Measurements from ENCODE around the gene UQCR11. TPM values are rescaled to one million over a fixed set of nuclear protein-coding genes. Genes with fewer than 3 reads are reported as not detected.

The UQCR11 gene
- total and polyA plus RNA-seq, 2 of the 4 experiments (the other 2 are of a cell fraction) = 29.2 to 177 TPM

DNA sequence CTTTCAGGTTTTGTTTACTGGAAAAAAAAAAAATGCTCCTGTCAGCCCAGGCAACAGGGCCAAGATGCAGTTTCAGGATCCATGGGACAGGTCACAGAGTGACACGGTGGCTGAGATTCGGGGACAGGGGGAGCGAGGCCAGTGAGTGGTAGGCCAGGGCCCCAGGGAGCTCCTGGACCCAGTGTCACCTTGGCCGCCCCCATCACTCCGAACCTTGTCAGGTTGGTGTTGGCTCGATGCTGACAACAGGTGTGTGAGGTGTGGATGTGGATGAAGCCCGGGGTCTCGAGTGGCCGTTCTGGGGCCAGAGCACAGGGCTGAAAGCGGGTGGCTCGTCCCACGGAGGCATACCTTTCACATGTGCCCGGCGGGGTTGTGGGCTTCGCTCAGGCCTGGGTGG, 6.1 kb upstream of the UQCR11 start:
- H4K20me1 ChIP-seq (ENCODE audit: insufficient read depth, low read length) = no peaks in the 10 kb centered on the region; the same call in 1 of the 2 replicates
- H3K27me3 ChIP-seq (ENCODE audit: control insufficient read depth, insufficient read depth, low read length) = no peaks in the 10 kb centered on the region
- in situ Hi-C loops (cut with MboI; ENCODE audit: low sequenced_read_pairs) = no loop called here
- H2AFZ ChIP-seq (replicated peaks; ENCODE audit: low read length, poor library complexity) = peak overlapping the region; percentile 48
- no peak overlapping the region for H4K5ac ChIP-seq (ENCODE audit: low read depth, low read length)
- TF ChIP-seq RFX5 (IDR thresholded peaks at IDR 0.05; ENCODE audit: low read depth, low read length) (no peak), RAD21 (IDR thresholded peaks at IDR 0.05; ENCODE audit: low read length) (no peak), BHLHE40 (IDR thresholded peaks at IDR 0.05; ENCODE audit: low read depth, low read length) (no peak), POLR2A (IDR thresholded peaks at IDR 0.05; ENCODE audit: low read depth, low read length) (no peak), SMC3 (IDR thresholded peaks at IDR 0.05; ENCODE audit: low read depth, low read length) (no peak), CEBPB (IDR thresholded peaks at IDR 0.05; ENCODE audit: low read depth, low read length) (no peak), MXI1 (IDR thresholded peaks at IDR 0.05; ENCODE audit: borderline replicate concordance, low read depth, low read length) (no peak), FOS (IDR thresholded peaks at IDR 0.05; ENCODE audit: low read depth, low read length) (no peak), MAZ (IDR thresholded peaks at IDR 0.05; ENCODE audit: borderline replicate concordance, low read depth, low read length) (no peak), CHD1 (IDR thresholded peaks at IDR 0.05; ENCODE audit: low read depth, low read length) (no peak), RCOR1 (IDR thresholded peaks at IDR 0.05; ENCODE audit: insufficient replicate concordance, low read length) (no peak), NFE2L2 (IDR thresholded peaks at IDR 0.05; ENCODE audit: low read depth, low read length) (no peak), MAFK (IDR thresholded peaks at IDR 0.05; ENCODE audit: low read depth, low read length) (no peak)
- TF ChIP-seq, protein P1, sequence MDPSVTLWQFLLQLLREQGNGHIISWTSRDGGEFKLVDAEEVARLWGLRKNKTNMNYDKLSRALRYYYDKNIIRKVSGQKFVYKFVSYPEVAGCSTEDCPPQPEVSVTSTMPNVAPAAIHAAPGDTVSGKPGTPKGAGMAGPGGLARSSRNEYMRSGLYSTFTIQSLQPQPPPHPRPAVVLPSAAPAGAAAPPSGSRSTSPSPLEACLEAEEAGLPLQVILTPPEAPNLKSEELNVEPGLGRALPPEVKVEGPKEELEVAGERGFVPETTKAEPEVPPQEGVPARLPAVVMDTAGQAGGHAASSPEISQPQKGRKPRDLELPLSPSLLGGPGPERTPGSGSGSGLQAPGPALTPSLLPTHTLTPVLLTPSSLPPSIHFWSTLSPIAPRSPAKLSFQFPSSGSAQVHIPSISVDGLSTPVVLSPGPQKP (IDR thresholded peaks at IDR 0.05; ENCODE audit: borderline replicate concordance, low read depth, low read length) = no peak
- TF ChIP-seq, protein P2, sequence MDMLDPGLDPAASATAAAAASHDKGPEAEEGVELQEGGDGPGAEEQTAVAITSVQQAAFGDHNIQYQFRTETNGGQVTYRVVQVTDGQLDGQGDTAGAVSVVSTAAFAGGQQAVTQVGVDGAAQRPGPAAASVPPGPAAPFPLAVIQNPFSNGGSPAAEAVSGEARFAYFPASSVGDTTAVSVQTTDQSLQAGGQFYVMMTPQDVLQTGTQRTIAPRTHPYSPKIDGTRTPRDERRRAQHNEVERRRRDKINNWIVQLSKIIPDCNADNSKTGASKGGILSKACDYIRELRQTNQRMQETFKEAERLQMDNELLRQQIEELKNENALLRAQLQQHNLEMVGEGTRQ (IDR thresholded peaks at IDR 0.05; ENCODE audit: low read depth, low read length) = no peak
- TF ChIP-seq, protein P3, sequence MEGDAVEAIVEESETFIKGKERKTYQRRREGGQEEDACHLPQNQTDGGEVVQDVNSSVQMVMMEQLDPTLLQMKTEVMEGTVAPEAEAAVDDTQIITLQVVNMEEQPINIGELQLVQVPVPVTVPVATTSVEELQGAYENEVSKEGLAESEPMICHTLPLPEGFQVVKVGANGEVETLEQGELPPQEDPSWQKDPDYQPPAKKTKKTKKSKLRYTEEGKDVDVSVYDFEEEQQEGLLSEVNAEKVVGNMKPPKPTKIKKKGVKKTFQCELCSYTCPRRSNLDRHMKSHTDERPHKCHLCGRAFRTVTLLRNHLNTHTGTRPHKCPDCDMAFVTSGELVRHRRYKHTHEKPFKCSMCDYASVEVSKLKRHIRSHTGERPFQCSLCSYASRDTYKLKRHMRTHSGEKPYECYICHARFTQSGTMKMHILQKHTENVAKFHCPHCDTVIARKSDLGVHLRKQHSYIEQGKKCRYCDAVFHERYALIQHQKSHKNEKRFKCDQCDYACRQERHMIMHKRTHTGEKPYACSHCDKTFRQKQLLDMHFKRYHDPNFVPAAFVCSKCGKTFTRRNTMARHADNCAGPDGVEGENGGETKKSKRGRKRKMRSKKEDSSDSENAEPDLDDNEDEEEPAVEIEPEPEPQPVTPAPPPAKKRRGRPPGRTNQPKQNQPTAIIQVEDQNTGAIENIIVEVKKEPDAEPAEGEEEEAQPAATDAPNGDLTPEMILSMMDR (conservative IDR thresholded peaks at IDR 0.05; ENCODE audit: low read depth, low read length) = no peak
- H3K14ac ChIP-seq (replicated peaks; ENCODE audit: low read depth, low read length) = no peak overlapping the region
- H3K23ac ChIP-seq (ENCODE audit: low read depth, low read length) = no peak overlapping the region
- H3K9me1 ChIP-seq (ENCODE audit: insufficient read depth, low read length) = no peaks in the 10 kb centered on the region
- CTCF ChIA-PET = no interaction called here
- dilution Hi-C loops (cut with HindIII; ENCODE audit: low sequenced_read_pairs, unreplicated experiment) = no loop called here
- no peak overlapping the region for H2BK5ac ChIP-seq (ENCODE audit: low read depth, low read length, poor library complexity, severe bottlenecking)
- H3K4me1 ChIP-seq (ENCODE audit: control insufficient read depth, insufficient read depth, low read length) = 0 out of 2 replicates have a peak, but pooled peaks cover under 1% of the 10 kb centered on the region
- no peak for DNase-seq
- H3K18ac ChIP-seq (ENCODE audit: low read depth, low read length) = no peak overlapping the region
- no peak overlapping the region for H3K4me3 ChIP-seq (ENCODE audit: insufficient read depth, low read depth, low read length)
- H3K4me2 ChIP-seq (ENCODE audit: low read depth, low read length) = no peak overlapping the region
- POLR2A ChIA-PET (ENCODE audit: unreplicated experiment) = no interaction called here
- H4K8ac ChIP-seq (ENCODE audit: low read depth in 2 of 2, low read length in 2 of 2) = no peak overlapping the region
- H3K4ac ChIP-seq (ENCODE audit: low read depth, low read length) = no peak overlapping the region
- no peak overlapping the region for H2BK20ac ChIP-seq (ENCODE audit: low read depth, low read length)
- no peaks in the 10 kb centered on the region for H3K9me3 ChIP-seq (ENCODE audit: control insufficient read depth, insufficient read depth, low read length)
- no peak overlapping the region for H3K56ac ChIP-seq (ENCODE audit: extremely low read depth, insufficient read depth, low read length)
- H2BK15ac ChIP-seq (ENCODE audit: low read depth, low read length) = no peak overlapping the region
- intact Hi-C loops (cut with micrococcal nuclease) = no loop called here
- H4K91ac ChIP-seq (ENCODE audit: insufficient read depth, low read depth, low read length) = no peak overlapping the region
- WGBS, 2 experiments (ENCODE audit: extremely low coverage in 2 of 2, insufficient read length in 1 of 2) = 99% methylated on average over 10 of the region's 15 CpGs; no CpG with 5 or more reads in 1 of the 2 experiments
- no peak overlapping the region for H3K27ac ChIP-seq (ENCODE audit: insufficient read depth, low read length)
- H2BK120ac ChIP-seq (ENCODE audit: low read depth, low read length) = no peak overlapping the region
- BruUV-seq (replicated peaks) = no TSS peak
- H2AK5ac ChIP-seq (ENCODE audit: low read depth, low read length) = no peak overlapping the region
- no peak overlapping the region for H2AK9ac ChIP-seq (replicated peaks; ENCODE audit: low read depth, low read length, poor library complexity)
- no peak for ATAC-seq (ENCODE audit: low read depth)
- no peak overlapping the region for H3K9ac ChIP-seq (ENCODE audit: low read depth, low read length)
- peaks cover 52% of the 10 kb centered on the region for H3K36me3 ChIP-seq (ENCODE audit: control insufficient read depth, insufficient read depth, low read length)
- H3K79me1 ChIP-seq (ENCODE audit: low read depth in 1 of 2, low read length in 2 of 2) = peaks cover 5 to 7% of the 10 kb centered on the region in 2 experiments; a peak in 1 of 4 replicates

Measured in IMR-90 (cell line).